KOPT-K1 (cell line): Measurements from ENCODE around the gene AGBL1.

Experiments
- H3K27ac ChIP-seq: fragments of 200-600 bp; sonication (generic); 2 replicates; pipeline ENCODE4 v1.5.1; 2016; ENCODE audit warnings: antibody characterized with exemption, mild to moderate bottlenecking, low read depth, low read length; ENCODE audit not compliant: poor library complexity, severe bottlenecking
- H3K36me3 ChIP-seq: fragments of 200-600 bp; sonication (generic); 2 replicates; pipeline ENCODE4 v1.5.1; 2017; ENCODE audit warnings: antibody characterized with exemption, mild to moderate bottlenecking, low read length, moderate library complexity; ENCODE audit not compliant: insufficient read depth
- H3K9me3 ChIP-seq: fragments of 200-600 bp; sonication (generic); 2 replicates; pipeline ENCODE4 v1.5.1; 2017; ENCODE audit warnings: antibody characterized with exemption, low read length, mild to moderate bottlenecking; ENCODE audit not compliant: insufficient read depth, poor library complexity, severe bottlenecking

The AGBL1 gene

GRCh38 chr15:86624261-86625036, 544.8 kb downstream of the AGBL1 start:
- Histone ChIP-seq H3K36me3 (no peaks in the 10 kb centered on the region), H3K9me3 (no peaks in the 10 kb centered on the region), H3K27ac (no peak overlapping the region)

- Histone ChIP-seq H3K36me3 (no peaks in the 10 kb centered on the region), H3K27ac (no peak overlapping the region), H3K9me3 (no peaks in the 10 kb centered on the region)
These were observed 550.0 kb downstream of the AGBL1 start for GRCh38 chr15:86629409-86630356.

- Histone ChIP-seq H3K27ac (no peak overlapping the region), H3K36me3 (no peaks in the 10 kb centered on the region), H3K9me3 (no peaks in the 10 kb centered on the region)
These were observed 551.3 kb downstream of the AGBL1 start for GRCh38 chr15:86630946-86631345.

DNA sequence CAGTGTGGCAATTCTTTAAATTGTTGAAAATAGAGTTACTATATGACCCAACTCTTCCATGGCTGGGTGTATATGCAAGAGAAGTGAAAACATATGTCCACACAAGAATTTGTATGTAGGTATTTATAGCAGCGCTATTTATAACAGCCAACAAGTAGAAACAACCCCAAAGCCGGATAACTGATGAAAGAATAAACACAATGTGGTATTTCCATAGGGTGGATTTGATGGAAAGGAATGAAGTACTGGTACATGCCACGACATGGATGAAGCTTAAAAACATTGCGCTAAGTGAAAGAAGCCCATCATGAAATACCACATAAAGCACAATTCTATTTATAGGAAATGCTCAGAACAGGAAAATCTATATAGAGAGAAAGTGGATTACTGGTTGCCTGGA, 554.5 kb downstream of the AGBL1 start:
- Histone ChIP-seq H3K27ac (no peak overlapping the region), H3K36me3 (no peaks in the 10 kb centered on the region), H3K9me3 (no peaks in the 10 kb centered on the region)

- Histone ChIP-seq H3K9me3 (no peaks in the 10 kb centered on the region), H3K36me3 (no peaks in the 10 kb centered on the region), H3K27ac (no peak overlapping the region)
These were observed 555.4 kb downstream of the AGBL1 start for GRCh38 chr15:86634992-86635638.

DNA sequence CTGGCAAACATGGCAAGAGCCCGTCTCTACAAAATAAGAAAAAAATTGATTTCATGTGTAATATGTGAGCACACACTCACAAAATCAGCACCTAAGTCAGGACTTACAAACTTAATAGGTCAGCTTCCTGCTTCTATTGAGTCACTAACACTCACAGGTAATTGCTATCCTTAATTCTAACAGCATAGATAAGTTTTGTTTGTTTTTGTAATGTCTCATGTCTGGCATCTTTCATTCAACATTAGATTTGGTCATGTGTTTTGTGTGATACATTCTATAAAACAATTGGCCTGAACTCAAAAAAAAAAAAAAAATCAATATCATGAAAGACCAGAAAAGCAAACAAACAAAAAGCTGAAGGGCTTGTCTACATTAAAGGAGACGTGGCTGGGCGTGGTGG, 564.7 kb downstream of the AGBL1 start:
- Histone ChIP-seq H3K9me3 (no peaks in the 10 kb centered on the region), H3K36me3 (no peaks in the 10 kb centered on the region), H3K27ac (no peak overlapping the region)

DNA sequence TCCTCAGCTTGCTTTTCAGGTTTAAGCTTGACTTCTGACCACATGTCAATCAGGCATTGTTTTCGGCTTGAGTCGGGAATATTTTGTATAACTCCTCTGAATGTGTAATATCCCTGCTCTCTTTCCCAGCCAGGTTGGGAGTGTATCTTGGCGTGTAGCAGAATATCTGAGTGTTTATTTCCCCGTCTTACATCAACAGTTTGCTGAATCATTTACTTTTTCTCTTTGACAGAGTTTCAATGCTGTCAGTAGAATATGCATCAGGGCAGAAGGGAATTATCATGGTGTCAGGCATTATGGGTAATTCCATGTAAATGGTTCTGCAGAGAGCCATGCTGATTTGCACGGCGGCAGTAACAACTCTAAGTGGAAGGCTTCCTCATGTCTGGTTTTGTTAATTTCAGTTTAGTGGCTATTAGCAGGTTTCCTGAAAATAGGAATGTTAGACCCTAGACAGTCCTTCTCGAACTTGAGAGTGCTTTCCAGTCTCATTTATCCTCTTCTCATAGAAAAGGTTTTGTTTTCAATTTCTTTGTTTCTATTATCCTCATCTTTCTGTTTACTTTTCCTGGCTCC, 566.3 kb downstream of the AGBL1 start:
- no peaks in the 10 kb centered on the region for H3K36me3 ChIP-seq
- H3K27ac ChIP-seq, result no peak overlapping the region
- no peaks in the 10 kb centered on the region for H3K9me3 ChIP-seq

GRCh38 chr15:86647810-86648440, 568.3 kb downstream of the AGBL1 start:
- no peaks in the 10 kb centered on the region for H3K9me3 ChIP-seq
- H3K27ac ChIP-seq, result no peak overlapping the region
- H3K36me3 ChIP-seq, result no peaks in the 10 kb centered on the region

DNA sequence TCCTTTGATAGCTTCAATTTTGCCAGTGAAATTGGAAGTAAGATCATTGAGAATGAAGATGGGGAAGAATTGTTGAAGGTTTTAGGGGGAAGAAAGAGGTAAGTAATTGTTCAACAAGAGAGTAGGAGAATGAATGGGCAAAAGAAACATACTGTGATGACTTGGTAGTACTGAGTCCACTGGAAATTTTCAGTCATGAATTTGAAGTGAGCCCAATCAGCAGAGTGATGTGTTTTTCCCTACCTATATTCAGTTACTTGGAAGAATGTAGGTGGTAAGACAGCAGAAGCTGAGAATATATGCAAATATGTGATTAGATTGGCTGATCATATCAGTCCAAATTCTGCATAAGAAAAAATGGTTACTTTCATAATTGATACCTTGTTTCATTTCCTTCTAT, 569.6 kb downstream of the AGBL1 start:
- Histone ChIP-seq H3K9me3 (no peaks in the 10 kb centered on the region), H3K36me3 (no peaks in the 10 kb centered on the region), H3K27ac (no peak overlapping the region)

GRCh38 chr15:86650094-86650493, 570.4 kb downstream of the AGBL1 start:
- Histone ChIP-seq H3K36me3 (no peaks in the 10 kb centered on the region), H3K27ac (no peak overlapping the region), H3K9me3 (no peaks in the 10 kb centered on the region)

- H3K9me3 ChIP-seq, result no peaks in the 10 kb centered on the region
- no peaks in the 10 kb centered on the region for H3K36me3 ChIP-seq
- peak overlapping the region; percentile 21 for H3K27ac ChIP-seq
These were observed 573.9 kb downstream of the AGBL1 start for GRCh38 chr15:86653344-86654197.

GRCh38 chr15:86654501-86654900, 574.8 kb downstream of the AGBL1 start:
- H3K9me3 ChIP-seq, result no peaks in the 10 kb centered on the region
- no peak overlapping the region for H3K27ac ChIP-seq
- H3K36me3 ChIP-seq, result no peaks in the 10 kb centered on the region

GRCh38 chr15:86657305-86657704, 577.6 kb downstream of the AGBL1 start:
- Histone ChIP-seq H3K36me3 (no peaks in the 10 kb centered on the region), H3K27ac (no peak overlapping the region), H3K9me3 (no peaks in the 10 kb centered on the region)
